HepG2 (cell line): ENCODE results near the gene OGFOD3. TPM values are rescaled to one million over a fixed set of nuclear protein-coding genes. Genes with fewer than 3 reads are reported as not detected.

Experiments used
- ATAC-seq: fragments of 200-7000 bp; cut with Tn5 transposase; 3 replicates; pipeline ENCODE4 v1.9.1; 2020; ENCODE audit warnings: mild to moderate bottlenecking, moderate library complexity
- BruUV-seq: library from RNA; stranded (reverse); fragments of 400-500 nt; replicated peaks from 2 replicates; lab custom pipeline; 2021; lab: Mats Ljungman, UMichigan
- CTCF ChIA-PET: fragments of 300-600 bp; formaldehyde crosslinking; extraction: SDS; loops from one replicate; lab custom pipeline; 2021; ENCODE audit warnings: low total read pairs, inconsistent platforms, low intra/inter-chr PET ratio; lab: Yijun Ruan, JAX
- POLR2A ChIA-PET: fragments of 350-600 bp; sonication (Branson Sonifier 250); formaldehyde crosslinking; loops from one replicate; lab custom pipeline; 2020; ENCODE audit warnings: antibody characterized with exemption, inconsistent platforms; lab: Yijun Ruan, JAX
- DNase-seq: peaks from one replicate; pipeline ENCODE4 v3.0.0-alpha.2; 2015; ENCODE audit warnings: low spot score
- FAIRE-seq: peaks from 3 replicates; lab custom pipeline; 2011; peaks lifted over from hg19 to GRCh38; lab: Jason Lieb, UNC
- H2AFZ ChIP-seq: one replicate; pipeline ENCODE4 v1.6.1; 2011; ENCODE audit warnings: low read length, inconsistent platforms
- H3K27ac ChIP-seq: fragments of 300-600 bp; 3 replicates; pipeline ENCODE4 v1.8.0; 2011; ENCODE audit warnings: mixed run types, mild to moderate bottlenecking, mixed read lengths, low read length, inconsistent platforms; ENCODE audit not compliant: insufficient read depth; ENCODE audit errors: extremely low read length
- H3K27me3 ChIP-seq, 2 experiments: fragments of 200-600 bp in 1 of 2; 2 replicates in 1 of 2; 3 replicates in 1 of 2; pipeline versions ENCODE4 v1.6.0 to v1.8.0; 2011; ENCODE audit warnings: low read length in 2 of 2, mild to moderate bottlenecking in 2 of 2, moderate library complexity in 2 of 2, inconsistent platforms in 1 of 2; ENCODE audit not compliant: insufficient read depth in 2 of 2, control insufficient read depth in 1 of 2
- H3K36me3 ChIP-seq, 2 experiments: fragments of 200-600 bp in 1 of 2; replicated peaks in 1 of 2; 2 replicates in 1 of 2; 3 replicates in 1 of 2; pipeline versions ENCODE4 v1.5.1 to v1.8.0; 2011; ENCODE audit warnings: low read length in 2 of 2, inconsistent platforms in 1 of 2; ENCODE audit not compliant: insufficient read depth in 2 of 2, control insufficient read depth in 1 of 2
- H3K4me1 ChIP-seq: 2 replicates; pipeline ENCODE4 v1.5.1; 2012; ENCODE audit warnings: low read length, inconsistent platforms; ENCODE audit not compliant: insufficient read depth
- H3K4me2 ChIP-seq: 2 replicates; pipeline ENCODE4 v1.6.0; 2011; ENCODE audit warnings: low read depth, low read length, inconsistent platforms
- H3K4me3 ChIP-seq, 3 experiments: fragments of 200-600 bp in 1 of 3; sonication (generic), shearing (Covaris generic) in 1 of 3; replicated peaks in 1 of 3; 2 replicates each; pipeline ENCODE4 v1.5.1; 2011 to 2016; ENCODE audit warnings: low read length in 3 of 3, inconsistent platforms in 2 of 3, low read depth in 2 of 3, mild to moderate bottlenecking in 2 of 3, control low read depth in 1 of 3, mixed read lengths in 1 of 3; ENCODE audit not compliant: insufficient read depth in 1 of 3
- H3K79me2 ChIP-seq: one replicate; pipeline ENCODE4 v1.6.1; 2011; ENCODE audit warnings: low read length, inconsistent platforms; ENCODE audit not compliant: insufficient read depth
- H3K9ac ChIP-seq: 2 replicates; pipeline ENCODE4 v1.6.0; 2011; ENCODE audit warnings: mild to moderate bottlenecking, low read depth, low read length, inconsistent platforms; ENCODE audit not compliant: insufficient read depth
- H3K9me3 ChIP-seq: 2 replicates; pipeline ENCODE4 v1.5.1; 2012; ENCODE audit warnings: mild to moderate bottlenecking, low read length
- H4K20me1 ChIP-seq: 2 replicates; pipeline ENCODE4 v1.6.0; 2011; ENCODE audit warnings: inconsistent platforms, mild to moderate bottlenecking, low read length, moderate library complexity; ENCODE audit not compliant: insufficient read depth
- DPF2 ChIP-seq: sonication (generic); formaldehyde crosslinking; IDR thresholded peaks from 2 replicates; pipeline ENCODE4 v1.4.0; 2020; ENCODE audit warnings: mild to moderate bottlenecking, low read depth, missing genetic modification reagents, borderline replicate concordance
- KDM6A ChIP-seq: IDR thresholded peaks from 2 replicates; pipeline ENCODE4 v1.6.1; 2016; ENCODE audit warnings: low read depth
- TRIM22 ChIP-seq: fragments of 450-650 bp; IDR thresholded peaks from 2 replicates; pipeline ENCODE4 v1.6.1; 2017
- ZFP90 ChIP-seq: sonication (generic); formaldehyde crosslinking; IDR thresholded peaks from 2 replicates; pipeline ENCODE4 v1.8.0; 2022; ENCODE audit warnings: missing genetic modification reagents, mild to moderate bottlenecking, inconsistent platforms, borderline replicate concordance
- ZNF12 ChIP-seq: sonication (generic); formaldehyde crosslinking; IDR thresholded peaks from 2 replicates; pipeline ENCODE4 v1.5.0; 2020; ENCODE audit warnings: missing genetic modification reagents
- ZNF407 ChIP-seq: sonication (generic); formaldehyde crosslinking; IDR thresholded peaks from one replicate; pipeline ENCODE4 v1.5.1; 2020; ENCODE audit warnings: mild to moderate bottlenecking, missing genetic modification reagents; ENCODE audit errors: not compliant biosample characterization
- ZNF761 ChIP-seq: sonication (generic); formaldehyde crosslinking; conservative IDR thresholded peaks from 2 replicates; pipeline ENCODE4 v1.4.0; 2020; ENCODE audit warnings: mild to moderate bottlenecking, missing genetic modification reagents
- WGBS: methylation state at CpG from one replicate; pipeline ENCODE4 v1.1.6; 2017; ENCODE audit warnings: low lambda C conversion rate; 5-methylcytosine and 5-hydroxymethylcytosine counted together
- in situ Hi-C: cut with HindIII; loops from 2 replicates; pipeline ENCODE4 v1.10.0; 2017; ENCODE audit warnings: low pct_unique_long_range_greater_than_20kb; ENCODE audit not compliant: extremely low pct_ligation_motif_present
- intact Hi-C: fragments of 100-400 bp; cut with micrococcal nuclease; formaldehyde crosslinking; loops from one replicate; pipeline ENCODE4 v1.10.0; 2022; ENCODE audit not compliant: unreplicated experiment
- polyA plus RNA-seq, 8 experiments: library from polyadenylated mRNA; depleted of rRNA in 3 of 8; stranded (reverse) in 7 of 8; unstranded in 1 of 8; fragments of >200 nt; fragmentation: Illumina TruSeq in 4 of 8; extraction: Trizol in 4 of 8; gene quantifications; 2 replicates each; pipeline versions ENCODE4 v1.2.1 to v1.2.3, GENCODE V29; 2011 to 2016; ENCODE audit warnings: low read depth in 4 of 8, missing spikeins in 1 of 8, mixed read lengths in 1 of 8; ENCODE audit not compliant: insufficient read depth in 1 of 8
- total RNA-seq, 5 experiments: library from RNA; depleted of rRNA; stranded (reverse); fragments of >200 nt; fragmentation: Illumina TruSeq; extraction: Trizol; gene quantifications; 2 replicates each; pipeline ENCODE4 v1.2.3, GENCODE V29; 2016; ENCODE audit warnings: low read depth in 1 of 5

The OGFOD3 gene
- total and polyA plus RNA-seq, 2 of the 13 experiments (the other 11 are each of a cell fraction or from before 2014, with no cell fraction given) = 40.0 to 42.1 TPM

DNA sequence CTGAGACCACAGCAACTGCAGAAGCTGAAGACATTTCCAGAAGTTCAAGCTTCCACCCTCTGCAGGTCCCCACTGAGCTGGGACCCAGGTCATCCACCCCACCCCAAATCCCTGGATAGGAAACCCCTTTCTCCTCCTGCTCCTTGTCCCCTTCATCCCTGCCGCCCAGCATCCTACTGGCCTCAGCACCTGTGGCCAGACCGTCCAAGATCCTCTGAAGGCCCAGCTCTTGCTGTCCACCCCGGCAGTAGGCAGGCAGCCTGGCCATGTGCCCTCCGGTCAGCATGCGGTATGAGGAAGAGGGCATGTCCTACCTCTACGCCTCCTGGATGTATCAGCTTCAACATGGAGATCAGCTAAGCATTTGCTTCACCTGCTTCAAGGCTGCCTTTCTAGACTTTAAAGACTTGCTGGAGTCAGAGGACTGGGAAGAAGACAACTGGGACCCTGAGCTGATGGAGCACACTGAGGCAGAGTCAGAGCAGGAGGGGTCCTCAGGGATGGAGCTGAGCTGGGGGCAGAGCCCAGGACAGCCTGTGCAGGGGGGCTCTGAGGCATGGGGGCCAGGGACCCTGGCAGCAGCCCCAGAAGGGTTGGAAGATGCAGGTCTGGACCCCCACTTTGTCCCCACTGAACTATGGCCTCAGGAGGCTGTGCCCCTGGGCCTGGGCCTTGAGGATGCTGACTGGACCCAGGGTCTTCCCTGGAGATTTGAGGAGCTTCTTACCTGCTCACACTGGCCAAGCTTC is 56.3 kb downstream of the OGFOD3 start:
- in situ Hi-C loops (no loop called here), intact Hi-C loops (no loop called here)
- WGBS = 78% methylated on average over 6 of the region's 6 CpGs
- H2AFZ ChIP-seq = no peak overlapping the region
- peak; percentile 12; the same call in 2 of the 3 replicates for ATAC-seq
- H3K9me3 ChIP-seq = no peaks in the 10 kb centered on the region
- ChIA-PET CTCF (no interaction called here), POLR2A (interaction anchor here (1.1 to 1.6 kb wide), 2 partner anchors 8 to 14 kb away, joined by 3 to 8 read pairs; no protein-coding TSS in a partner anchor)
- no peak overlapping the region for H3K4me2 ChIP-seq
- H3K4me3 ChIP-seq = no peak overlapping the region
- H3K27ac ChIP-seq = no peak overlapping the region
- TF ChIP-seq ZNF761 (CRISPR knock-in tag) (no peak), ZFP90 (CRISPR knock-in tag) (no peak), KDM6A (CRISPR knock-in tag) (no peak), TRIM22 (no peak), ZNF407 (peak; percentile 62), DPF2 (CRISPR knock-in tag) (no peak), ZNF12 (CRISPR knock-in tag) (no peak)
- H3K27me3 ChIP-seq = no peaks in the 10 kb centered on the region
- H3K4me1 ChIP-seq = peaks cover 51% of the 10 kb centered on the region
- FAIRE-seq = no peak
- H4K20me1 ChIP-seq = no peaks in the 10 kb centered on the region
- no TSS peak for BruUV-seq
- H3K79me2 ChIP-seq = no peaks in the 10 kb centered on the region
- H3K36me3 ChIP-seq = no peaks in the 10 kb centered on the region
- H3K9ac ChIP-seq = no peak overlapping the region
- no peak for DNase-seq
